ENCODE data around the gene SLC15A3.

Gene SLC15A3

DNA sequence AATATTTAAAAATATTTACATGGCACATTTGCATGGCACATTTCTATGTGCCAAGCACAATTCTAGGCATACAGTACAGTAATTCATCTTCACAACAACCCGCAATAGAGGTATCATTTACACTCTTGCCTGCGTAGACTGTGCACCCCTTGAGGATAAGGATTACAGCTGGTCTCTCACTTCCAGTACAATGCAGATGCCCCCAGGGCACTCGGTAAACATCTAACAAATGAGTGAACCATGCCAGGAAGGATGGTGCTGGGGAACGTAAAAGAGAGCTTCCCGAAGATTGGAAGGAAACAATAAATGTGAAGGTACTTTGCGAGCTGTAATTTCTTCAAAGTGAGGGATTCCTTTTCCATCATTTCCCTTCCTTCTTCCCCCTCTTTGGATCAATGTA is 46.9 kb downstream of the SLC15A3 start:
- Mint-ChIP-seq H3K27me3 (peaks cover 18% of the 10 kb centered on the region), H3K4me1 (peaks cover 33% of the 10 kb centered on the region), H3K9me3 (no peaks in the 10 kb centered on the region), H3K36me3 (peaks cover 22% of the 10 kb centered on the region), H3K4me3 (peak overlapping the region; percentile 79), H3K27ac (peak overlapping the region; percentile 93)
- CTCF ChIA-PET, result interaction anchor here (0.6 to 10.1 kb wide), 9 partner anchors 9 to 282 kb away, joined by 3 to 100 read pairs (median 4); partner anchors contain the start of gene TMEM109
- DNase-seq, result peak; percentile 15

DNA sequence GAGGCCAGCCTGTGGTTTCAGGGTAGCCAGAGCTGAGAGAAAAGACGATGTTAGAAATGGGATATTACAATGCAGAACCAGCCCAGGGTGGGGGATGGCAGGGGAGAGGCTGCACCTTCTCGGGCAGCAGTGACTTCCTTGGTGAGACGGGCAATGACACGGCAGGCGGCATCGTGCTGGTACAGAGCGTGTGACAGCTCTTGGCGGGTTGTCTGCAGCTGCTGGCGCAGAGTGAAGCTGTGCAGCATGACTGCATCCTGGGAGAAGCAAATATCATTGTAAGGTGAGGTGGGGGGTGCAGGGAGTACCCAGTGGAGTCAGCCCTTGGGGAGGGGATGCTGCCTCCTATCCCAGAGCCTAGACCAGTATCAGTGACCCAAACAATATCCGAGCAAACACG is 49.4 kb downstream of the SLC15A3 start:
- Mint-ChIP-seq H3K4me1 (peaks cover 32% of the 10 kb centered on the region), H3K27ac (no peak overlapping the region), H3K36me3 (peaks cover 44% of the 10 kb centered on the region), H3K27me3 (peaks cover 1% of the 10 kb centered on the region), H3K4me3 (no peak overlapping the region), H3K9me3 (no peaks in the 10 kb centered on the region)
- CTCF ChIA-PET, result interaction anchor here (1.2 to 10.1 kb wide), 5 partner anchors 8 to 178 kb away, joined by 4 to 100 read pairs (median 35); partner anchors contain the start of gene TMEM109
- peak; percentile 12 for DNase-seq

DNA sequence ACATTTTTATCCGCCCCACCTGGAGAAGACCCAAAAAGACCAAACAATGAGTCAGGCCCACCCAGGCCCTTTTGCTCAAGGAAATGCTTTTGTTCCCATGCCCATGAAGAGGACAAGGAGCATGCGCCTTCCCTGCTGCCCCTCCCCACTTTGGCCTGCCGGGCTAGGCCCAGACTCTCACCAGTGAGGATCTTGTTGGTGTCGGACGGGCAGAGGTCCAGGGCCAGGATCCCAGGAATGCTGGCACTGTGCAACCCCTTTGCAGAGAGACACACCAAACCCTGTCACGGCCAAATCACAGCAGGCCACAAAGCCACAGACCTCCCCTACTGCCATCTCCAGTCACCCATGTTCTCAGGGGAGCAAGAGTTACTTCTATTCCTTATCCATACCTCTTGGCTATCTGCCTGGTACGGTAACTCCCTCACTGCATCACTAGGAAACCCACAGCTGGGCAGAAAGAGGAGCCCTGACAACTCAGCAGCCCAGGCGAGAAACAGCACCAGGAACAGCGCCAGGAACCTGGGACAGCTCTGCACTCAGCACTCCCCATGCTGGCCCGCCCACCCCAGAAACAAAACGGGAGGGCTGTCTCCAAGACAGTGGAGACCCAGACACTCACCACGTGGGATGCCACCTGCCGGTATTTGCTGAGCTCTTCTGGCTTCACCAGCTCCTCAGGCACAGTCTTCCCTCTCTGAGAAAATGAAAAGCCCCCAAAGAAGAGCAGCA is 51.1 kb downstream of the SLC15A3 start:
- H3K36me3 Mint-ChIP-seq, result peaks cover 56% of the 10 kb centered on the region

DNA sequence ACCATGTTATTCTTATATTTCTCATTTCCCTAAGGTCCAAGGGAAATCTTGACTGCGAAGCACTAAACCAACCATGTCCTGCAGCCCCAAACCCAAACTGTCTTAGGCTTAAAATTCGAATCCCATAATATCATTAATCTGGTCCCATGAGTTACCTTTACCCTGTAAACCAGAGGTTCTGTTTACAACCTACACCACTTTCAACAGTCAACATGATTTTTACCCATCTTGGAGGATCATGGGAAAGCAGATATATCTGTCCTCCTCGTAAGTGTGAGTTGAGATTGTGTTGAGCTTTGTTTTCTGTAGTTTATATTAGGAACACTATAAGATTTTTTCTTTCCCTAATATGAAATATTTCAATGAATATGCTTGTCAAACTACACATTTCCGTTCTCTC is 52.0 kb downstream of the SLC15A3 start:
- Mint-ChIP-seq H3K36me3 (peaks cover 61% of the 10 kb centered on the region), H3K4me3 (no peak overlapping the region), H3K27me3 (no peaks in the 10 kb centered on the region), H3K9me3 (no peaks in the 10 kb centered on the region), H3K4me1 (peaks cover 14% of the 10 kb centered on the region), H3K27ac (peak overlapping the region; percentile 59)
- DNase-seq, result no peak
- CTCF ChIA-PET, result interaction anchor here (0.7 to 10.1 kb wide), 17 partner anchors 9 to 287 kb away, joined by 3 to 100 read pairs (median 4); partner anchors contain the start of genes PTGDR2 and TMEM109

More for the DNA sequence above, 51.1 kb downstream of the SLC15A3 start:
- H3K27me3 Mint-ChIP-seq, result no peaks in the 10 kb centered on the region
- no peaks in the 10 kb centered on the region for H3K9me3 Mint-ChIP-seq
- H3K4me1 Mint-ChIP-seq, result peaks cover 21% of the 10 kb centered on the region
- CTCF ChIA-PET, result interaction anchor here (0.7 to 10.1 kb wide), 9 partner anchors 10 to 286 kb away, joined by 3 to 100 read pairs (median 11); partner anchors contain the start of gene TMEM109
- DNase-seq, result peak; percentile 19
- H3K27ac Mint-ChIP-seq, result no peak overlapping the region
- no peak overlapping the region for H3K4me3 Mint-ChIP-seq

DNA sequence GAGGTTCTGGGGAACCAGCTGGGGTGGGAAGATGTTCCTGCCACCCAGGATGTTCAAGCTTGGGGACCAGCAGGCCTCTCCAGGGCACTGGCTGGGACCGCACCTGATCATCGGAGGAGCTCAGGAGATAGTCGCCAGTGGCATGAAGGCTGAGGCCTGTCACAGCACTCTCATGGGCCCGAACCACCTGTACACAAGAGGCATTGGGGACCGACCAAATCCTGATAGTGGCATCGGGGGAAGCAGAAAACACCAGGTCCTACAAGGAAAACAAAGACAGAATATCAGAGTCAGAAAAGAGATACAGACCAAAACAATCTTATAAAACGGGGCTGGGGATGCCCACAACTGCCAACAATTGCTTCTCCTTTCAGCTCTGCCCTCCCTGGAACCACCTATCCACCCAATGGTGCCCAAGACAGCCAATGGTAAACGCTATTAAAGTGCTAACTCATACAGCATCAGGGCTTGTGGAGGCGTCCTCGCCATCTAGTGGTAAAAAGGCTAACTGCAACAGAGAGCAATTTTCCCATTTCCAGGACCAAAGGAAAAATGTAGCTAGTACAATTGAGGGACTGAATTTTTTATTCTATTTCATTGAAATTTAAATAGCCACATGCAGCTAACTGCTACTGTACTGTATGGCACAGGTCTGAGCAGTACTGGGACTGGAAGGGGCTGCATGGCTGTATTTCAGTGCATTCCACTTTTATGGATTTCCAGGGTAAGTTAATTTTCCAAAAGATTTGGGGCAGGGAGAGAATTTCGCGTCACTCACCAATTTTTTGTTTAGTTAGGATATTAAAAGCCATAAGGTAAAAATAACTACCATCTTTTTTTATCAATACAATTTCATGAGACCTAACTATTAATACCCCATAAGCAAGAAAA is 52.7 kb downstream of the SLC15A3 start:
- CTCF ChIA-PET, result interaction anchor here (0.7 to 10.1 kb wide), 22 partner anchors 9 to 288 kb away, joined by 3 to 100 read pairs (median 3); partner anchors contain the start of genes CCDC86, PTGDR2 and TMEM109

DNA sequence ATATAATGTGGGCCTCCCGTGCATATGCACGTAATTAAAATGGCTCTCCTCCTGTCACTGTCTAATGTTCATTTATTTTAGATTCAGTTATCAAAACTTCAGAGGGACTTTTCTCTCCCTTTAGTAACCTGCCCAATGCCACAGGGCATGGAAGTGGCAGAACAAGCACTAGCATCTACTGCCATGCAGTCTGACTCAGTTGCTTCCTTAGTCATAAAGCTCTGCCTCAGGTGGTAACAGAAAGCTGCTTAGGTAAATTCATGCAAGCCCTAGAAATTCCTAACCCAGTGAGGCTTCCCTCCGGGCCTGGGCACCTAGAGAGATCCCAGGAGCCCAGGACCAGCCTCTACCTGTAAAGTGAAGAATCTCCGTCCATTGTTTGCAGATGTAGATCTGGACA is 54.5 kb downstream of the SLC15A3 start:
- CTCF ChIA-PET, result interaction anchor here (0.7 to 10.1 kb wide), 5 partner anchors 14 to 290 kb away, joined by 3 to 100 read pairs (median 3); no protein-coding TSS in a partner anchor
- no peak overlapping the region for H3K27ac Mint-ChIP-seq
- H3K9me3 Mint-ChIP-seq, result no peaks in the 10 kb centered on the region
- no peak for DNase-seq
- peaks cover 71% of the 10 kb centered on the region for H3K36me3 Mint-ChIP-seq
- H3K4me3 Mint-ChIP-seq, result no peak overlapping the region
- H3K27me3 Mint-ChIP-seq, result no peaks in the 10 kb centered on the region
- no peaks in the 10 kb centered on the region for H3K4me1 Mint-ChIP-seq

More for the DNA sequence above, 52.7 kb downstream of the SLC15A3 start:
- Mint-ChIP-seq H3K36me3 (peaks cover 65% of the 10 kb centered on the region), H3K4me1 (peaks cover 7% of the 10 kb centered on the region), H3K4me3 (no peak overlapping the region), H3K9me3 (no peaks in the 10 kb centered on the region), H3K27ac (peak overlapping the region; percentile 15), H3K27me3 (no peaks in the 10 kb centered on the region)
- peak; percentile 45 for DNase-seq

DNA sequence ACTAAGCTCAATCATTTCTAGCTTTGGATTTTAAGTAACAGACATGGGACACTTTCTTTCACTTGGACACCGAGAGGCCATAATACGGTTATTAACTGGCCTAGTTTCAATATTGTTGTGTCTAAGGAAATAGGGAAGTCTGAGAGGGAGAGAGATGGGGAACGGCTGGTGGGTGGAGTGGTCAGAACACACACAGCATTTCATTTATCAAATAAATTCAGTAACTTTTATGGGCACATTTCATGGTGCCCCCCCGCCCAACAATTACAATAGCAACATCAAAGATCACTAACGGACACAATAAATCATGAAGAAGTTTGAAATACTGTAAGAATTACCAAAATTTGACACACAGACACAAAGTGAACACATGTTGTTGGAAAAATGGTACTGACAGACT is 56.3 kb downstream of the SLC15A3 start:
- Mint-ChIP-seq H3K27me3 (no peaks in the 10 kb centered on the region), H3K36me3 (peaks cover 68% of the 10 kb centered on the region), H3K4me1 (no peaks in the 10 kb centered on the region), H3K4me3 (no peak overlapping the region), H3K9me3 (no peaks in the 10 kb centered on the region), H3K27ac (no peak overlapping the region)
- DNase-seq, result peak; percentile 5
- CTCF ChIA-PET, result interaction anchor here (1.4 to 1.8 kb wide), 2 partner anchors 8 to 65 kb away, joined by 5 to 10 read pairs; no protein-coding TSS in a partner anchor

DNA sequence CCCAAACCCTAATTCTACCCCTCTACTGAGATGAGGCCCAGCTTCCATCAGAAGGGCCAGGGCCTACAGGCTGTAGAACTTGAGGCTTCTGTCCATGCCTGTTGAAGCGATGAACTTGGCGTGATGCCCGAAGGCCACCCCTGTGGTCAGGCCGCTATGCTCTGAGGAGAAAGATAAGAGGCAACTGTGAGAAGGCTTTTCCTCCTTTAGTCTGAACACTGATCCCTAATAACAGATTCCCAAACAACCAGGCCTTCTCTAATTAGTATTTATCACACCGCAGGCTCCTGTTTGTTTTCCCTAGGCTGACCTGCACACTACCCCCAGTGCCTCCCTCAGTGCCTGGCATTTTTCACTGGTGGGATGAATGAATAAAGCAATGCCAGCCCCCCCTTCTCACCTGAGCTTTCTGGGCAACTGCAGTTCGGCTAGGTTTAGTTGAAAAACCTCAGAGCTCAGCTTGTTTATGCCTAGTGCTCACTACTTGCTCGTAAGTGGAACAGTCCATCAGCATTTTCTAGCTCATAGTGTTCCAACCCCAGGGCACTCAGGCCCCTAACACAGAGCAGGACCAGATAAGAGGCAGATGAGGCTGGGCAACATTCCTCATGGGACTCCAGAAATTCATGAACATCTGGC is 60.8 kb downstream of the SLC15A3 start:
- CTCF ChIA-PET, result interaction anchor here (2.1 to 5.0 kb wide), 3 partner anchors 8 to 62 kb away, joined by 13 to 178 read pairs (median 14); no protein-coding TSS in a partner anchor
- Mint-ChIP-seq H3K9me3 (no peaks in the 10 kb centered on the region), H3K27ac (no peak overlapping the region), H3K4me1 (peaks cover 2% of the 10 kb centered on the region), H3K4me3 (no peak overlapping the region), H3K27me3 (no peaks in the 10 kb centered on the region), H3K36me3 (peaks cover 42% of the 10 kb centered on the region)
- DNase-seq, result peak; percentile 2

DNA sequence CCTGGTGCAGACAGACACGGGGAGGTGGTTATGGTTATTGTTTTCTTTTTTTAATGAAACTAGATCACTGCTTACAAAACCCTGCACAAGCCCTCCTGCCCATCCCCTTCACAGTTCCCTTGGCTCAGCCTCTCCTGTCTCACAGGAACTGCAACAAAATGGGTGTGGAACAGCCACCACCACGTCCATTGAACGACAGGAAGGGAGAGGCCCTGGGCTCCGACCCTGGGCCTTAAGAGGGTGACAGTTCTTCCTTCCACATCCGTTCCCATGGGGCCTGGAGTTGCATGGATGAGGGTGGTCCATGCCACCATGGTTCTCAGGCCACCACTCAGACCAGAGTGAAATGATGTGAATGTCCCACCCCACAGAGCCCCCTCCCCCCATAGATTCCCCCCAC is 61.3 kb downstream of the SLC15A3 start:
- CTCF ChIA-PET, result interaction anchor here (1.2 to 5.0 kb wide), 3 partner anchors 9 to 116 kb away, joined by 4 to 178 read pairs (median 13); no protein-coding TSS in a partner anchor
- no peak overlapping the region for H3K27ac Mint-ChIP-seq
- peaks cover 37% of the 10 kb centered on the region for H3K36me3 Mint-ChIP-seq

DNA sequence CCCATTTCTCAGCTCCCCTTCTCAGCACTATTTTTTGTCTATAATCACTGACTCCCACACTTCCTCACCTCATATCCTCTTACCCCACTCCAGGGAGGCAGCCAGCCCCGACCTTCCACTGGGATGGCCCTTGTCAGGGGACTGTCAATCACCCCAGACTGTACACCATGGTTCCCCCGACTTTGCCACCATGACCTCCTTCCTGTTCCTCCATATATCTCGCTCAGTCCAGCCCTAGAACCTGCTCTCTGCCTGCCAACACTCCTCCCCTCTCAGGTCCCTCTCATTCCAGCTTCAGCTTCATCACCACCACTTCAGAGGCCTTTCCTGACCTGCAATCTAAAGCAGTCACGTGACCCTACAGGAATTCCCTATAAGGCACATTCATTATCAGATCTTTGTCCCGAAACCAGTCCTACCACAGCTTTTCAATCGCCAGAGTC is 62.1 kb downstream of the SLC15A3 start:
- Mint-ChIP-seq H3K27ac (no peak overlapping the region), H3K9me3 (no peaks in the 10 kb centered on the region), H3K36me3 (peaks cover 36% of the 10 kb centered on the region), H3K4me1 (peaks cover 3% of the 10 kb centered on the region), H3K4me3 (no peak overlapping the region), H3K27me3 (no peaks in the 10 kb centered on the region)
- DNase-seq, result no peak
- CTCF ChIA-PET, result interaction anchor here (1.2 to 5.0 kb wide), 5 partner anchors 10 to 297 kb away, joined by 4 to 178 read pairs (median 13); no protein-coding TSS in a partner anchor

More for the DNA sequence above, 61.3 kb downstream of the SLC15A3 start:
- no peak for DNase-seq
- Mint-ChIP-seq H3K27me3 (no peaks in the 10 kb centered on the region), H3K9me3 (no peaks in the 10 kb centered on the region), H3K4me1 (peaks cover 3% of the 10 kb centered on the region), H3K4me3 (no peak overlapping the region)

DNA sequence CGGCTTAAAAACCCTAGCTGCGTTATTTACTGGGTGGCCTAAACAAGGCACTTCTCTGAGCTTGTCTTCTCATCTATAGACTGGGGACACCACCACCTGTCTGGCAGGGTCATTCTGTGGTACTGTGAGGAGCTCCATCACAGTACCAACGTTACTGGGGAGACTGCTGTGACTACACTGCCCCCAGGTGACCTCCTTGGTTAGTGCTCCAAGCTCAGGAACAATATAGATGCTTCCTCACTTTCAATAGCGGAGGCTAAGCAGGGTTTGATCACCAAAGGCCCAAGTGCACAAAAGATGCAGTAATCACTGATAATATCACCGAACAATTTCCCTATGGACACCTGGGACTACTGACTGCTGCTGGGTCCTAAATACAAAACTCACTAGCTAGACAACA is 64.4 kb downstream of the SLC15A3 start:
- no peaks in the 10 kb centered on the region for H3K9me3 Mint-ChIP-seq
- H3K36me3 Mint-ChIP-seq, result peaks cover 25% of the 10 kb centered on the region
- H3K27me3 Mint-ChIP-seq, result no peaks in the 10 kb centered on the region

More for the DNA sequence above, 64.4 kb downstream of the SLC15A3 start:
- Mint-ChIP-seq H3K4me3 (no peak overlapping the region), H3K4me1 (peaks cover 3% of the 10 kb centered on the region), H3K27ac (no peak overlapping the region)
- peak; percentile 71 for DNase-seq
- CTCF ChIA-PET, result interaction anchor here (0.7 to 5.0 kb wide), 24 partner anchors 9 to 300 kb away, joined by 3 to 178 read pairs (median 6); partner anchors contain the start of gene PTGDR2

All from activated naive CD4-positive, alpha-beta T cell treated with anti-CD3 and anti-CD28 coated beads, Interleukin-2, amount 10 ng/mL, durations not matched to agents 7 days and 5 days (primary cell).